GM12878 (cell line): ENCODE data around the gene FNDC3A. TPM values are rescaled to one million over a fixed set of nuclear protein-coding genes. Genes with fewer than 3 reads are reported as not detected.

ENCODE experiments used
- ATAC-seq: fragments of 200-7000 bp; cut with Tn5 transposase; 3 replicates; pipeline ENCODE4 v1.9.1; 2020; ENCODE audit warnings: mild to moderate bottlenecking, moderate library complexity
- BruUV-seq: library from RNA; stranded (reverse); fragments of 400-500 nt; replicated peaks from 2 replicates; lab custom pipeline; 2021; lab: Mats Ljungman, UMichigan
- CTCF ChIA-PET: fragments of 300-600 bp; sonication (Branson Sonifier 250); formaldehyde crosslinking; extraction: SDS; loops from one replicate; lab custom pipeline; 2021; ENCODE audit warnings: inconsistent platforms; lab: Yijun Ruan, JAX
- POLR2A ChIA-PET: fragments of 350-600 bp; formaldehyde crosslinking; extraction: SDS; loops from one replicate; lab custom pipeline; 2021; ENCODE audit warnings: inconsistent platforms; lab: Charles Lee
- RAD21 ChIA-PET: fragments of 300-600 bp; sonication (Branson Sonifier 250); formaldehyde crosslinking; loops from one replicate; lab custom pipeline; 2023; ENCODE audit warnings: antibody characterized with exemption; ENCODE audit not compliant: unreplicated experiment; lab: Charles Lee
- SMC1A ChIA-PET: fragments of 300-600 bp; sonication (Branson Sonifier 250); formaldehyde crosslinking; loops from one replicate; lab custom pipeline; 2023; ENCODE audit not compliant: unreplicated experiment, uncharacterized antibody; lab: Charles Lee
- DNase-seq: peaks from one replicate; pipeline ENCODE4 v3.0.0-alpha.2; 2011; ENCODE audit warnings: low read depth, low spot score
- FAIRE-seq: peaks from 3 replicates; lab custom pipeline; 2011; peaks lifted over from hg19 to GRCh38; lab: Jason Lieb, UNC
- H2AFZ ChIP-seq: 2 replicates; pipeline ENCODE4 v1.6.0; 2011; ENCODE audit warnings: low read depth, low read length, control low read depth; ENCODE audit not compliant: control insufficient read depth
- H3K27ac ChIP-seq: 2 replicates; pipeline ENCODE4 v1.5.1; 2011; ENCODE audit warnings: control low read depth; ENCODE audit not compliant: control insufficient read depth, insufficient read depth
- H3K27me3 ChIP-seq, 2 experiments: replicated peaks in 1 of 2; 2 replicates each; pipeline versions ENCODE4 v1.6.0 to v1.6.1; 2011; ENCODE audit warnings: low read length in 1 of 2; ENCODE audit not compliant: control insufficient read depth in 2 of 2, insufficient read depth in 2 of 2
- H3K36me3 ChIP-seq, 2 experiments: 2 replicates each; pipeline ENCODE4 v1.5.1; 2011; ENCODE audit warnings: low read length in 1 of 2; ENCODE audit not compliant: control insufficient read depth in 2 of 2, insufficient read depth in 2 of 2
- H3K4me1 ChIP-seq: 2 replicates; pipeline ENCODE4 v1.6.1; 2011; ENCODE audit warnings: mild to moderate bottlenecking, low read length, moderate library complexity, mixed read lengths; ENCODE audit not compliant: control insufficient read depth, insufficient read depth
- H3K4me2 ChIP-seq: 2 replicates; pipeline ENCODE4 v1.6.0; 2011; ENCODE audit warnings: control low read depth; ENCODE audit not compliant: control insufficient read depth, insufficient read depth
- H3K4me3 ChIP-seq: fragments of 200-600 bp; sonication (generic); 2 replicates; pipeline ENCODE4 v1.5.1; 2016
- H3K79me2 ChIP-seq: 2 replicates; pipeline ENCODE4 v1.6.0; 2011; ENCODE audit warnings: low read length; ENCODE audit not compliant: control insufficient read depth, insufficient read depth
- H3K9ac ChIP-seq: 2 replicates; pipeline ENCODE4 v1.8.0; 2011; ENCODE audit warnings: low read length, control low read depth, mixed read lengths; ENCODE audit not compliant: control insufficient read depth, insufficient read depth
- H3K9me3 ChIP-seq: replicated peaks from 3 replicates; pipeline ENCODE4 v1.5.1; 2011; ENCODE audit warnings: mild to moderate bottlenecking, low read length; ENCODE audit not compliant: control insufficient read depth, insufficient read depth
- H4K20me1 ChIP-seq: 2 replicates; pipeline ENCODE4 v1.6.0; 2011; ENCODE audit not compliant: control insufficient read depth, insufficient read depth
- ASH2L ChIP-seq: fragments of 300-600, 200-600 bp; sonication (generic); IDR thresholded peaks from 2 replicates; pipeline ENCODE4 v1.6.1; 2017; ENCODE audit warnings: low read depth, mild to moderate bottlenecking, borderline replicate concordance
- ATF7 ChIP-seq: fragments of 450-650 bp; IDR thresholded peaks from 2 replicates; pipeline ENCODE4 v1.6.1; 2016; ENCODE audit warnings: low read depth, mild to moderate bottlenecking
- BHLHE40 ChIP-seq, 2 experiments: fragments of 450-650 bp in 1 of 2; IDR thresholded peaks; 2 replicates each; pipeline ENCODE4 v1.6.1; 2011 to 2017; ENCODE audit warnings: low read depth in 2 of 2, borderline replicate concordance in 1 of 2, improper control_type of control experiment in 1 of 2, low read length in 1 of 2, mild to moderate bottlenecking in 1 of 2
- EED ChIP-seq: sonication (generic); IDR thresholded peaks from 2 replicates; pipeline ENCODE4 v1.6.1; 2016; ENCODE audit warnings: antibody characterized with exemption, low read depth
- EGR1 ChIP-seq, 2 experiments: IDR thresholded peaks; 1 replicate in 1 of 2; 2 replicates in 1 of 2; pipeline ENCODE4 v1.6.1; 2011 to 2012; ENCODE audit warnings: low read depth in 2 of 2, low read length in 2 of 2, borderline replicate concordance in 1 of 2, mild to moderate bottlenecking in 1 of 2, moderate library complexity in 1 of 2
- KAT2A ChIP-seq: conservative IDR thresholded peaks from 2 replicates; pipeline ENCODE4 v1.6.1; 2011; ENCODE audit warnings: low read depth, low read length; ENCODE audit not compliant: control insufficient read depth
- NBN ChIP-seq: fragments of 450-650 bp; IDR thresholded peaks from 2 replicates; pipeline ENCODE4 v1.6.1; 2016
- NFIC ChIP-seq: IDR thresholded peaks from 2 replicates; pipeline ENCODE4 v1.6.1; 2012; ENCODE audit warnings: low read depth, mild to moderate bottlenecking, inconsistent platforms, low read length, moderate library complexity
- SMARCA5 ChIP-seq: fragments of 450-650 bp; IDR thresholded peaks from 2 replicates; pipeline ENCODE4 v1.6.1; 2017; ENCODE audit warnings: mild to moderate bottlenecking
- SREBF1 ChIP-seq: IDR thresholded peaks from 2 replicates; pipeline ENCODE4 v1.6.1; 2012; ENCODE audit warnings: mild to moderate bottlenecking, low read length
- STAT3 ChIP-seq: IDR thresholded peaks from 2 replicates; pipeline ENCODE4 v1.6.1; 2011; ENCODE audit warnings: low read depth, low read length, improper control_type of control experiment
- YBX1 ChIP-seq: fragments of 450-650 bp; IDR thresholded peaks from 2 replicates; pipeline ENCODE4 v1.6.1; 2016; ENCODE audit warnings: antibody characterized with exemption
- ZNF622 ChIP-seq: fragments of 450-650 bp; IDR thresholded peaks from 2 replicates; pipeline ENCODE4 v1.6.1; 2017; ENCODE audit warnings: mild to moderate bottlenecking, inconsistent platforms
- WGBS: methylation state at CpG from one replicate; pipeline ENCODE4 v1.1.6; 2016; ENCODE audit warnings: low lambda C conversion rate; ENCODE audit not compliant: insufficient replicate concordance, insufficient coverage; ENCODE audit errors: missing lambda C conversion rate; 5-methylcytosine and 5-hydroxymethylcytosine counted together
- in situ Hi-C: fragments of 300-500 bp; cut with MboI; formaldehyde crosslinking; loops from 9 replicates; pipeline ENCODE4 v1.14.3; 2018; ENCODE audit warnings: mixed read lengths
- intact Hi-C: fragments of 100-400 bp; cut with micrococcal nuclease; formaldehyde crosslinking; loops from one replicate; pipeline ENCODE4 v1.14.2; 2022; ENCODE audit not compliant: unreplicated experiment
- polyA plus RNA-seq, 11 experiments: library from polyadenylated mRNA; depleted of rRNA in 4 of 11; unstranded in 6 of 11; stranded (reverse) in 5 of 11; fragments of >200 nt; fragmentation: Nextera tagmentation in 4 of 11; fragmentation: Illumina TruSeq in 1 of 11; extraction: Ambion mirVana in 4 of 11; extraction: Trizol in 1 of 11; gene quantifications; 1 replicate in 1 of 11; 2 replicates in 10 of 11; pipeline versions ENCODE4 v1.2.1 to v1.2.3, GENCODE V29; 2011 to 2016; ENCODE audit warnings: inconsistent platforms in 2 of 11, missing spikeins in 2 of 11, low read depth in 1 of 11
- total RNA-seq, 4 experiments: library from RNA; depleted of rRNA in 3 of 4; stranded (reverse); fragments of >200 nt in 3 of 4; fragmentation: Illumina TruSeq in 1 of 4; extraction: Trizol in 1 of 4; gene quantifications; 2 replicates each; pipeline versions ENCODE4 v1.2.1 to v1.2.3, GENCODE V29; 2013 to 2021
- TF ChIP-seq, protein P1 (sequence below): IDR thresholded peaks from 2 replicates; pipeline ENCODE4 v1.6.1; 2011; ENCODE audit warnings: low read depth, mild to moderate bottlenecking, low read length, moderate library complexity, borderline replicate concordance; ENCODE audit errors: extremely low read depth
- TF ChIP-seq, protein P2 (sequence below): IDR thresholded peaks from 2 replicates; pipeline ENCODE4 v1.6.1; 2012; ENCODE audit warnings: low read depth, low read length, improper control_type of control experiment
- TF ChIP-seq, protein P3 (sequence below): fragments of 450-650 bp; IDR thresholded peaks from 2 replicates; pipeline ENCODE4 v1.6.1; 2017; ENCODE audit warnings: mild to moderate bottlenecking, moderate library complexity
- TF ChIP-seq, protein P4 (sequence below): fragments of 450-650 bp; IDR thresholded peaks from 2 replicates; pipeline ENCODE4 v1.6.1; 2017; ENCODE audit warnings: borderline replicate concordance

The FNDC3A gene
- total and polyA plus RNA-seq, 10 of the 15 experiments (the other 5 are each of a cell fraction or from before 2014, with no cell fraction given) = 6.3 to 46.4 (median 22.8) TPM

DNA sequence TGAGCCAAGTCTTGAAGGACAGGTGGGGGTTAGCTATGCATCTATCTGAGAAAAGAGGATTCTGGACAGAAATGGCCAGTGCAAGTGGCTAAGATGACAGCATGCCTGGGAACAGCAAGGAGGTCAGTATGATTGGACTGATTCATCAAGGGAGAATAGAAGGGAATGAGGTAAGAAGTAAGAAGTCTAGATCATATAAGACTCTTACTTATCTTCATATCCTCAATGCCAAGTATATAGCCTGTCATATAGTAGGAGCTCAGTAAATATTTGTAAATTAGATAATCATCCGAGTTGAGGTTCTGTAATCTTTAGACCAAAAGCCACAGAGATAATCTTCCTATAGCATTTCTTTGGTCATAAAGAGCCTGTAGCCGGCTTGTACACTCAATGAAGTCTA is 141.2 kb downstream of the FNDC3A start:
- intact Hi-C loops = no loop called here
- H2AFZ ChIP-seq = no peak overlapping the region

More for the DNA sequence above, 141.2 kb downstream of the FNDC3A start:
- Histone ChIP-seq H3K36me3 (peaks cover 6 to 8% of the 10 kb centered on the region in 2 experiments; a peak in 3 of 4 replicates), H3K4me1 (no peaks in the 10 kb centered on the region), H4K20me1 (no peaks in the 10 kb centered on the region), H3K27ac (no peak overlapping the region), H3K4me2 (no peak overlapping the region), H3K9ac (no peak overlapping the region), H3K4me3 (no peak overlapping the region), H3K9me3 (no peaks in the 10 kb centered on the region; the same call in 2 of the 3 replicates), H3K27me3 (no peaks in the 10 kb centered on the region), H3K79me2 (peaks cover 19% of the 10 kb centered on the region)
- RAD21 ChIA-PET = no interaction called here
- WGBS = 74% methylated on average over 2 of the region's 2 CpGs
- SMC1A ChIA-PET = no interaction called here
- ATAC-seq (no peak), FAIRE-seq (no peak), DNase-seq (no peak)
- POLR2A ChIA-PET = no interaction called here
- CTCF ChIA-PET = no interaction called here
- TF ChIP-seq ATF7 = no peak
- TF ChIP-seq SREBF1 = no peak
- no peak for TF ChIP-seq YBX1
- TF ChIP-seq, protein P1, sequence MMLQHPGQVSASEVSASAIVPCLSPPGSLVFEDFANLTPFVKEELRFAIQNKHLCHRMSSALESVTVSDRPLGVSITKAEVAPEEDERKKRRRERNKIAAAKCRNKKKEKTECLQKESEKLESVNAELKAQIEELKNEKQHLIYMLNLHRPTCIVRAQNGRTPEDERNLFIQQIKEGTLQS = no peak
- TF ChIP-seq, protein P2, sequence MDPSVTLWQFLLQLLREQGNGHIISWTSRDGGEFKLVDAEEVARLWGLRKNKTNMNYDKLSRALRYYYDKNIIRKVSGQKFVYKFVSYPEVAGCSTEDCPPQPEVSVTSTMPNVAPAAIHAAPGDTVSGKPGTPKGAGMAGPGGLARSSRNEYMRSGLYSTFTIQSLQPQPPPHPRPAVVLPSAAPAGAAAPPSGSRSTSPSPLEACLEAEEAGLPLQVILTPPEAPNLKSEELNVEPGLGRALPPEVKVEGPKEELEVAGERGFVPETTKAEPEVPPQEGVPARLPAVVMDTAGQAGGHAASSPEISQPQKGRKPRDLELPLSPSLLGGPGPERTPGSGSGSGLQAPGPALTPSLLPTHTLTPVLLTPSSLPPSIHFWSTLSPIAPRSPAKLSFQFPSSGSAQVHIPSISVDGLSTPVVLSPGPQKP = no peak
- no peak for TF ChIP-seq EGR1 (IDR thresholded peaks at IDR 0.05; ENCODE audit: borderline replicate concordance in 1 of 2, low read depth in 2 of 2, low read length in 2 of 2)
- no peak for TF ChIP-seq ASH2L
- TF ChIP-seq EED = no peak
- TF ChIP-seq NFIC = no peak
- no peak for TF ChIP-seq STAT3
- TF ChIP-seq, protein P3, sequence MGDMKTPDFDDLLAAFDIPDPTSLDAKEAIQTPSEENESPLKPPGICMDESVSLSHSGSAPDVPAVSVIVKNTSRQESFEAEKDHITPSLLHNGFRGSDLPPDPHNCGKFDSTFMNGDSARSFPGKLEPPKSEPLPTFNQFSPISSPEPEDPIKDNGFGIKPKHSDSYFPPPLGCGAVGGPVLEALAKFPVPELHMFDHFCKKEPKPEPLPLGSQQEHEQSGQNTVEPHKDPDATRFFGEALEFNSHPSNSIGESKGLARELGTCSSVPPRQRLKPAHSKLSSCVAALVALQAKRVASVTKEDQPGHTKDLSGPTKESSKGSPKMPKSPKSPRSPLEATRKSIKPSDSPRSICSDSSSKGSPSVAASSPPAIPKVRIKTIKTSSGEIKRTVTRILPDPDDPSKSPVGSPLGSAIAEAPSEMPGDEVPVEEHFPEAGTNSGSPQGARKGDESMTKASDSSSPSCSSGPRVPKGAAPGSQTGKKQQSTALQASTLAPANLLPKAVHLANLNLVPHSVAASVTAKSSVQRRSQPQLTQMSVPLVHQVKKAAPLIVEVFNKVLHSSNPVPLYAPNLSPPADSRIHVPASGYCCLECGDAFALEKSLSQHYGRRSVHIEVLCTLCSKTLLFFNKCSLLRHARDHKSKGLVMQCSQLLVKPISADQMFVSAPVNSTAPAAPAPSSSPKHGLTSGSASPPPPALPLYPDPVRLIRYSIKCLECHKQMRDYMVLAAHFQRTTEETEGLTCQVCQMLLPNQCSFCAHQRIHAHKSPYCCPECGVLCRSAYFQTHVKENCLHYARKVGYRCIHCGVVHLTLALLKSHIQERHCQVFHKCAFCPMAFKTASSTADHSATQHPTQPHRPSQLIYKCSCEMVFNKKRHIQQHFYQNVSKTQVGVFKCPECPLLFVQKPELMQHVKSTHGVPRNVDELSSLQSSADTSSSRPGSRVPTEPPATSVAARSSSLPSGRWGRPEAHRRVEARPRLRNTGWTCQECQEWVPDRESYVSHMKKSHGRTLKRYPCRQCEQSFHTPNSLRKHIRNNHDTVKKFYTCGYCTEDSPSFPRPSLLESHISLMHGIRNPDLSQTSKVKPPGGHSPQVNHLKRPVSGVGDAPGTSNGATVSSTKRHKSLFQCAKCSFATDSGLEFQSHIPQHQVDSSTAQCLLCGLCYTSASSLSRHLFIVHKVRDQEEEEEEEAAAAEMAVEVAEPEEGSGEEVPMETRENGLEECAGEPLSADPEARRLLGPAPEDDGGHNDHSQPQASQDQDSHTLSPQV = no peak
- TF ChIP-seq SMARCA5 = no peak
- TF ChIP-seq, protein P4, sequence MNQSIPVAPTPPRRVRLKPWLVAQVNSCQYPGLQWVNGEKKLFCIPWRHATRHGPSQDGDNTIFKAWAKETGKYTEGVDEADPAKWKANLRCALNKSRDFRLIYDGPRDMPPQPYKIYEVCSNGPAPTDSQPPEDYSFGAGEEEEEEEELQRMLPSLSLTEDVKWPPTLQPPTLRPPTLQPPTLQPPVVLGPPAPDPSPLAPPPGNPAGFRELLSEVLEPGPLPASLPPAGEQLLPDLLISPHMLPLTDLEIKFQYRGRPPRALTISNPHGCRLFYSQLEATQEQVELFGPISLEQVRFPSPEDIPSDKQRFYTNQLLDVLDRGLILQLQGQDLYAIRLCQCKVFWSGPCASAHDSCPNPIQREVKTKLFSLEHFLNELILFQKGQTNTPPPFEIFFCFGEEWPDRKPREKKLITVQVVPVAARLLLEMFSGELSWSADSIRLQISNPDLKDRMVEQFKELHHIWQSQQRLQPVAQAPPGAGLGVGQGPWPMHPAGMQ = no peak
- no peak for TF ChIP-seq ZNF622
- TF ChIP-seq BHLHE40 (IDR thresholded peaks at IDR 0.05; ENCODE audit: borderline replicate concordance in 1 of 2, low read depth in 2 of 2, low read length in 1 of 2) = no peak
- no peak for TF ChIP-seq NBN
- no peak for TF ChIP-seq KAT2A
- no TSS peak for BruUV-seq
- in situ Hi-C loops = no loop called here
